HepG2 (cell line): ENCODE data around the gene ARFGAP3. TPM values are rescaled to one million over a fixed set of nuclear protein-coding genes. Genes with fewer than 3 reads are reported as not detected.
A peak's percentile ranks its signal among the peaks of the same experiment; 100 is the strongest.

Experiments used
- FIP1L1 ChIP-seq: fragments of 200-400 bp; formaldehyde crosslinking; IDR thresholded peaks from 2 replicates; pipeline ENCODE4 v1.6.1; 2018; ENCODE audit warnings: low read depth, mild to moderate bottlenecking, low read length, moderate library complexity, borderline replicate concordance; ENCODE audit not compliant: insufficient read depth
- FOXO1 ChIP-seq: sonication (generic); formaldehyde crosslinking; IDR thresholded peaks from 2 replicates; pipeline ENCODE4 v1.4.0; 2020; ENCODE audit warnings: missing genetic modification reagents
- HIVEP1 ChIP-seq: sonication (generic); formaldehyde crosslinking; IDR thresholded peaks from 2 replicates; pipeline ENCODE4 v1.4.0; 2020; ENCODE audit warnings: mild to moderate bottlenecking, missing genetic modification reagents
- HMG20A ChIP-seq: IDR thresholded peaks from 2 replicates; pipeline ENCODE4 v1.6.1; 2016; ENCODE audit warnings: borderline replicate concordance
- IRF2 ChIP-seq: IDR thresholded peaks from 2 replicates; pipeline ENCODE4 v1.6.1; 2018; ENCODE audit warnings: missing genetic modification reagents, missing compliant biosample characterization
- JDP2 ChIP-seq: sonication (generic); formaldehyde crosslinking; IDR thresholded peaks from 2 replicates; pipeline ENCODE4 v1.8.1; 2022; ENCODE audit warnings: missing genetic modification reagents, borderline replicate concordance
- KDM5A ChIP-seq: fragments of 200-600 bp; sonication (generic); IDR thresholded peaks from 2 replicates; pipeline ENCODE4 v1.7.0; 2018; ENCODE audit warnings: antibody characterized with exemption, mild to moderate bottlenecking, low read length, borderline replicate concordance
- NCOA5 ChIP-seq: sonication (generic); formaldehyde crosslinking; IDR thresholded peaks from 2 replicates; pipeline ENCODE4 v1.4.0; 2020; ENCODE audit warnings: missing genetic modification reagents
- NR1H2 ChIP-seq: sonication (generic); formaldehyde crosslinking; IDR thresholded peaks from 2 replicates; pipeline ENCODE4 v1.8.1; 2022; ENCODE audit warnings: low read depth, missing genetic modification reagents, borderline replicate concordance
- NR2C2 ChIP-seq: sonication (generic); formaldehyde crosslinking; IDR thresholded peaks from 2 replicates; pipeline ENCODE4 v1.4.0; 2020; ENCODE audit warnings: missing genetic modification reagents, mild to moderate bottlenecking, moderate library complexity, borderline replicate concordance
- NRL ChIP-seq: sonication (generic); formaldehyde crosslinking; IDR thresholded peaks from 2 replicates; pipeline ENCODE4 v1.5.0; 2020; ENCODE audit warnings: missing genetic modification reagents, mild to moderate bottlenecking, moderate library complexity, borderline replicate concordance
- PCBP2 ChIP-seq: fragments of 200-400 bp; formaldehyde crosslinking; optimal IDR thresholded peaks from 2 replicates; pipeline ENCODE3; 2018; ENCODE audit warnings: low read length, low read depth; ENCODE audit not compliant: poor library complexity, severe bottlenecking
- SIN3B ChIP-seq: fragments of 150-350 bp; IDR thresholded peaks from 2 replicates; pipeline ENCODE4 v1.6.1; 2014; ENCODE audit warnings: low read length
- YEATS2 ChIP-seq: sonication (generic); formaldehyde crosslinking; IDR thresholded peaks from 2 replicates; pipeline ENCODE4 v1.4.0; 2020; ENCODE audit warnings: missing genetic modification reagents, borderline replicate concordance
- ZKSCAN5 ChIP-seq: sonication (generic); formaldehyde crosslinking; IDR thresholded peaks from 2 replicates; pipeline ENCODE4 v1.5.1; 2020; ENCODE audit warnings: mild to moderate bottlenecking, missing genetic modification reagents
- ZNF331 ChIP-seq: sonication (generic); formaldehyde crosslinking; IDR thresholded peaks from 2 replicates; pipeline ENCODE4 v1.4.0; 2020; ENCODE audit warnings: missing genetic modification reagents
- ZNF674 ChIP-seq: sonication (generic); formaldehyde crosslinking; IDR thresholded peaks from 2 replicates; pipeline ENCODE4 v1.5.0; 2020; ENCODE audit warnings: low read depth, mild to moderate bottlenecking, missing genetic modification reagents
- ZZZ3 ChIP-seq: sonication (generic); formaldehyde crosslinking; IDR thresholded peaks from 2 replicates; pipeline ENCODE4 v1.4.0; 2020; ENCODE audit warnings: missing genetic modification reagents, mild to moderate bottlenecking, borderline replicate concordance
- polyA plus RNA-seq, 8 experiments: library from polyadenylated mRNA; depleted of rRNA in 3 of 8; stranded (reverse) in 7 of 8; unstranded in 1 of 8; fragments of >200 nt; fragmentation: Illumina TruSeq in 4 of 8; extraction: Trizol in 4 of 8; gene quantifications; 2 replicates each; pipeline versions ENCODE4 v1.2.1 to v1.2.3, GENCODE V29; 2011 to 2016; ENCODE audit warnings: low read depth in 4 of 8, missing spikeins in 1 of 8, mixed read lengths in 1 of 8; ENCODE audit not compliant: insufficient read depth in 1 of 8
- total RNA-seq, 5 experiments: library from RNA; depleted of rRNA; stranded (reverse); fragments of >200 nt; fragmentation: Illumina TruSeq; extraction: Trizol; gene quantifications; 2 replicates each; pipeline ENCODE4 v1.2.3, GENCODE V29; 2016; ENCODE audit warnings: low read depth in 1 of 5
- TF ChIP-seq, protein P1 (sequence below): sonication (generic); formaldehyde crosslinking; IDR thresholded peaks from 2 replicates; pipeline ENCODE4 v1.4.0; 2020; ENCODE audit warnings: mild to moderate bottlenecking, missing genetic modification reagents
- TF ChIP-seq, protein P2 (sequence below): sonication (generic); formaldehyde crosslinking; IDR thresholded peaks from 2 replicates; pipeline ENCODE4 v1.4.0; 2020; ENCODE audit warnings: missing genetic modification reagents, borderline replicate concordance
- TF ChIP-seq, protein P3 (sequence below): sonication (generic); formaldehyde crosslinking; IDR thresholded peaks from 2 replicates; pipeline ENCODE4 v1.8.1; 2023; ENCODE audit warnings: mild to moderate bottlenecking, missing genetic modification reagents, borderline replicate concordance
- TF ChIP-seq, protein P4 (sequence below), 2 experiments: sonication (generic) in 1 of 2; formaldehyde crosslinking in 1 of 2; IDR thresholded peaks; 2 replicates each; pipeline versions ENCODE4 v1.5.1 to v1.6.1; 2011 to 2020; ENCODE audit warnings: borderline replicate concordance in 1 of 2, low read depth in 1 of 2, low read length in 1 of 2, mild to moderate bottlenecking in 1 of 2, missing genetic modification reagents in 1 of 2, moderate library complexity in 1 of 2
- TF ChIP-seq, protein P5 (sequence below): sonication (generic); formaldehyde crosslinking; conservative IDR thresholded peaks from 2 replicates; pipeline ENCODE4 v1.8.1; 2023; ENCODE audit warnings: missing genetic modification reagents

Gene ARFGAP3
- total and polyA plus RNA-seq, 2 of the 13 experiments (the other 11 are each of a cell fraction or from before 2014, with no cell fraction given), result 41.7 to 61.6 TPM

DNA sequence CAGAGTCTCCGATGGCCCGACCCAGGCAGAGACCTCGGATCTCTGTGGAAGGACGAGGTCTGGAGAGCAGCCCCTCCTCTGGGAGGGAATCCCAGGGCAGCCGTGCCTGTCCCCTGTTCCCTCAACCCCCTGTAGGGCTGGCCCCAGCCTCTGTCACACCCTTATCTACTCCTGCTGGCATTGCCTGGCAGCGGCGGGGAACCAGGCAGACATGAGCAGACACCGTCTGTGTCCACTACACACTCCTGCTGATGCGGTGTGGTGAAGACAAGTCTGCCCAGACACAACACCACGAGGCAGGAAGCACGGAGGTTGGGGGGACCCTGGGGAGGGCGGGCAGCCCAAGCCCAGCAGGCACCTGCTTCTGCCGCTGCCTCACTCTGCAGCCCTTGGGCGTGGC lies 83.9 kb downstream of the ARFGAP3 start (continued):
- TF ChIP-seq JDP2 (CRISPR knock-in tag), result no peak
- TF ChIP-seq, protein P1, sequence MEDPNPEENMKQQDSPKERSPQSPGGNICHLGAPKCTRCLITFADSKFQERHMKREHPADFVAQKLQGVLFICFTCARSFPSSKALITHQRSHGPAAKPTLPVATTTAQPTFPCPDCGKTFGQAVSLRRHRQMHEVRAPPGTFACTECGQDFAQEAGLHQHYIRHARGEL, result no peak
- TF ChIP-seq, protein P2, sequence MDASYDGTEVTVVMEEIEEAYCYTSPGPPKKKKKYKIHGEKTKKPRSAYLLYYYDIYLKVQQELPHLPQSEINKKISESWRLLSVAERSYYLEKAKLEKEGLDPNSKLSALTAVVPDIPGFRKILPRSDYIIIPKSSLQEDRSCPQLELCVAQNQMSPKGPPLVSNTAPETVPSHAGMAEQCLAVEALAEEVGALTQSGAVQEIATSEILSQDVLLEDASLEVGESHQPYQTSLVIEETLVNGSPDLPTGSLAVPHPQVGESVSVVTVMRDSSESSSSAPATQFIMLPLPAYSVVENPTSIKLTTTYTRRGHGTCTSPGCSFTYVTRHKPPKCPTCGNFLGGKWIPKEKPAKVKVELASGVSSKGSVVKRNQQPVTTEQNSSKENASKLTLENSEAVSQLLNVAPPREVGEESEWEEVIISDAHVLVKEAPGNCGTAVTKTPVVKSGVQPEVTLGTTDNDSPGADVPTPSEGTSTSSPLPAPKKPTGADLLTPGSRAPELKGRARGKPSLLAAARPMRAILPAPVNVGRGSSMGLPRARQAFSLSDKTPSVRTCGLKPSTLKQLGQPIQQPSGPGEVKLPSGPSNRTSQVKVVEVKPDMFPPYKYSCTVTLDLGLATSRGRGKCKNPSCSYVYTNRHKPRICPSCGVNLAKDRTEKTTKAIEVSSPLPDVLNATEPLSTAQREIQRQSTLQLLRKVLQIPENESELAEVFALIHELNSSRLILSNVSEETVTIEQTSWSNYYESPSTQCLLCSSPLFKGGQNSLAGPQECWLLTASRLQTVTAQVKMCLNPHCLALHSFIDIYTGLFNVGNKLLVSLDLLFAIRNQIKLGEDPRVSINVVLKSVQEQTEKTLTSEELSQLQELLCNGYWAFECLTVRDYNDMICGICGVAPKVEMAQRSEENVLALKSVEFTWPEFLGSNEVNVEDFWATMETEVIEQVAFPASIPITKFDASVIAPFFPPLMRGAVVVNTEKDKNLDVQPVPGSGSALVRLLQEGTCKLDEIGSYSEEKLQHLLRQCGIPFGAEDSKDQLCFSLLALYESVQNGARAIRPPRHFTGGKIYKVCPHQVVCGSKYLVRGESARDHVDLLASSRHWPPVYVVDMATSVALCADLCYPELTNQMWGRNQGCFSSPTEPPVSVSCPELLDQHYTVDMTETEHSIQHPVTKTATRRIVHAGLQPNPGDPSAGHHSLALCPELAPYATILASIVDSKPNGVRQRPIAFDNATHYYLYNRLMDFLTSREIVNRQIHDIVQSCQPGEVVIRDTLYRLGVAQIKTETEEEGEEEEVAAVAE (CRISPR knock-in tag), result no peak
- no peak for TF ChIP-seq FOXO1 (CRISPR knock-in tag)
- no peak for TF ChIP-seq NCOA5 (CRISPR knock-in tag)
- no peak for TF ChIP-seq ZNF331 (CRISPR knock-in tag)
- TF ChIP-seq, protein P3, sequence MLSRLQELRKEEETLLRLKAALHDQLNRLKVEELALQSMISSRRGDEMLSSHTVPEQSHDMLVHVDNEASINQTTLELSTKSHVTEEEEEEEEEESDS, result no peak
- no peak for TF ChIP-seq NRL
- TF ChIP-seq HIVEP1 (CRISPR knock-in tag), result no peak
- TF ChIP-seq SIN3B, result no peak
- TF ChIP-seq PCBP2, result no peak
- TF ChIP-seq ZKSCAN5 (CRISPR knock-in tag), result no peak
- TF ChIP-seq IRF2, result no peak
- TF ChIP-seq, protein P4, sequence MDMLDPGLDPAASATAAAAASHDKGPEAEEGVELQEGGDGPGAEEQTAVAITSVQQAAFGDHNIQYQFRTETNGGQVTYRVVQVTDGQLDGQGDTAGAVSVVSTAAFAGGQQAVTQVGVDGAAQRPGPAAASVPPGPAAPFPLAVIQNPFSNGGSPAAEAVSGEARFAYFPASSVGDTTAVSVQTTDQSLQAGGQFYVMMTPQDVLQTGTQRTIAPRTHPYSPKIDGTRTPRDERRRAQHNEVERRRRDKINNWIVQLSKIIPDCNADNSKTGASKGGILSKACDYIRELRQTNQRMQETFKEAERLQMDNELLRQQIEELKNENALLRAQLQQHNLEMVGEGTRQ (IDR thresholded peaks at IDR 0.05; ENCODE audit: low read depth, low read length), result no peak
- TF ChIP-seq, protein P4 (CRISPR knock-in tag; IDR thresholded peaks at IDR 0.05; ENCODE audit: borderline replicate concordance), result no peak
- no peak for TF ChIP-seq YEATS2
- no peak for TF ChIP-seq NR1H2 (CRISPR knock-in tag)
- TF ChIP-seq ZZZ3 (CRISPR knock-in tag), result no peak
- TF ChIP-seq HMG20A (CRISPR knock-in tag), result no peak
- no peak for TF ChIP-seq FIP1L1
- TF ChIP-seq, protein P5, sequence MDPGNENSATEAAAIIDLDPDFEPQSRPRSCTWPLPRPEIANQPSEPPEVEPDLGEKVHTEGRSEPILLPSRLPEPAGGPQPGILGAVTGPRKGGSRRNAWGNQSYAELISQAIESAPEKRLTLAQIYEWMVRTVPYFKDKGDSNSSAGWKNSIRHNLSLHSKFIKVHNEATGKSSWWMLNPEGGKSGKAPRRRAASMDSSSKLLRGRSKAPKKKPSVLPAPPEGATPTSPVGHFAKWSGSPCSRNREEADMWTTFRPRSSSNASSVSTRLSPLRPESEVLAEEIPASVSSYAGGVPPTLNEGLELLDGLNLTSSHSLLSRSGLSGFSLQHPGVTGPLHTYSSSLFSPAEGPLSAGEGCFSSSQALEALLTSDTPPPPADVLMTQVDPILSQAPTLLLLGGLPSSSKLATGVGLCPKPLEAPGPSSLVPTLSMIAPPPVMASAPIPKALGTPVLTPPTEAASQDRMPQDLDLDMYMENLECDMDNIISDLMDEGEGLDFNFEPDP, result 0 out of 2 replicates have a peak, but pooled peaks have one; percentile 36
- no peak for TF ChIP-seq KDM5A
- no peak for TF ChIP-seq ZNF674
- TF ChIP-seq NR2C2 (CRISPR knock-in tag), result no peak
